ENCODE data around the gene TP53TG5.

The TP53TG5 gene

DNA sequence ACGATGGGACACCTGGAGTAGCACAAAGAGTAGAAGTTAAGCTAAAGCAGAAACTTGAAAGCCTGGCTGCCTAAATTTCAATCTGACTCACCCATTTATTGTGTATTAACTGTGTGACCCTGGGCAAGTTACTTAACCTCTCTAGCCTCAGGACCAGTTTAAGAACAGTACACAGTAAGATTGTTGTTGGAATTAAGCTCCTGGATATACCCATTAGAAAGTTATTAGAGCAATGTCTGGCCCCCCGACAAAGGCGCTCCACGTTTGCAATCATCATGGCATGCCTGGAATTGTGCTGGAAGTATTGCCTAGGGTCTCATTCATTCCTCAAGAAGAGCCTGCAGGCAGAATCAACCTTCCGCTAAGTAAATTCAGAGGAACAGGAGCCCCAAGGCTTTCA, 31.3 kb downstream of the TP53TG5 start:
- no peak for DNase-seq (ENCODE audit: extremely low read depth, low read depth)
- TF ChIP-seq, protein P1, sequence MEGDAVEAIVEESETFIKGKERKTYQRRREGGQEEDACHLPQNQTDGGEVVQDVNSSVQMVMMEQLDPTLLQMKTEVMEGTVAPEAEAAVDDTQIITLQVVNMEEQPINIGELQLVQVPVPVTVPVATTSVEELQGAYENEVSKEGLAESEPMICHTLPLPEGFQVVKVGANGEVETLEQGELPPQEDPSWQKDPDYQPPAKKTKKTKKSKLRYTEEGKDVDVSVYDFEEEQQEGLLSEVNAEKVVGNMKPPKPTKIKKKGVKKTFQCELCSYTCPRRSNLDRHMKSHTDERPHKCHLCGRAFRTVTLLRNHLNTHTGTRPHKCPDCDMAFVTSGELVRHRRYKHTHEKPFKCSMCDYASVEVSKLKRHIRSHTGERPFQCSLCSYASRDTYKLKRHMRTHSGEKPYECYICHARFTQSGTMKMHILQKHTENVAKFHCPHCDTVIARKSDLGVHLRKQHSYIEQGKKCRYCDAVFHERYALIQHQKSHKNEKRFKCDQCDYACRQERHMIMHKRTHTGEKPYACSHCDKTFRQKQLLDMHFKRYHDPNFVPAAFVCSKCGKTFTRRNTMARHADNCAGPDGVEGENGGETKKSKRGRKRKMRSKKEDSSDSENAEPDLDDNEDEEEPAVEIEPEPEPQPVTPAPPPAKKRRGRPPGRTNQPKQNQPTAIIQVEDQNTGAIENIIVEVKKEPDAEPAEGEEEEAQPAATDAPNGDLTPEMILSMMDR (IDR thresholded peaks at IDR 0.05; ENCODE audit: low read depth, low read length, missing control alignments): no peak
- H3K4me3 ChIP-seq (replicated peaks; ENCODE audit: low read depth, low read length): peak overlapping the region; percentile 75

DNA sequence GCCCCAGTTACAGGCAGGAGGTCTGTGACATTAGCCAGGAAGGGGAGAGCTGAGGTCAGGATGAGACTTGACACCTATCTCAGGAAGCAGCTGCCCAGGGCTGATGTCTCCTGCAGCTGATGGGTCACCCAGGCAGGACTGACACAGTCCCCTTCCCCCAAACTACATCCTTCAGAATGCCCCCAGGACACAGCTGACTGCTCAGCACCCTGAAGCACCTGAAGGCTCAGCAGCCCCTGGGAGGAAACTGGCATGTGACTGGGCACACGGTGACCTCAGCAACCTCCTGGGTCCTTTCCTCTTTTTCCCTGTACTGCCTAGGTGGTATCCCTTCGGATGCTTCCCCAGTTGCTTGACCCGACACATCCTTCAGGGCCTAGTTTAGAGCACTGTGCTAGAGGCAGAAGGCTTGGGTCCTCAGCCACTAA, 31.8 kb downstream of the TP53TG5 start:
- peak overlapping the region; percentile 75 for H3K4me3 ChIP-seq (replicated peaks; ENCODE audit: low read depth, low read length)
- no peak for DNase-seq (ENCODE audit: extremely low read depth, low read depth)
- TF ChIP-seq, protein P1 (IDR thresholded peaks at IDR 0.05; ENCODE audit: low read depth, low read length, missing control alignments): no peak

DNA sequence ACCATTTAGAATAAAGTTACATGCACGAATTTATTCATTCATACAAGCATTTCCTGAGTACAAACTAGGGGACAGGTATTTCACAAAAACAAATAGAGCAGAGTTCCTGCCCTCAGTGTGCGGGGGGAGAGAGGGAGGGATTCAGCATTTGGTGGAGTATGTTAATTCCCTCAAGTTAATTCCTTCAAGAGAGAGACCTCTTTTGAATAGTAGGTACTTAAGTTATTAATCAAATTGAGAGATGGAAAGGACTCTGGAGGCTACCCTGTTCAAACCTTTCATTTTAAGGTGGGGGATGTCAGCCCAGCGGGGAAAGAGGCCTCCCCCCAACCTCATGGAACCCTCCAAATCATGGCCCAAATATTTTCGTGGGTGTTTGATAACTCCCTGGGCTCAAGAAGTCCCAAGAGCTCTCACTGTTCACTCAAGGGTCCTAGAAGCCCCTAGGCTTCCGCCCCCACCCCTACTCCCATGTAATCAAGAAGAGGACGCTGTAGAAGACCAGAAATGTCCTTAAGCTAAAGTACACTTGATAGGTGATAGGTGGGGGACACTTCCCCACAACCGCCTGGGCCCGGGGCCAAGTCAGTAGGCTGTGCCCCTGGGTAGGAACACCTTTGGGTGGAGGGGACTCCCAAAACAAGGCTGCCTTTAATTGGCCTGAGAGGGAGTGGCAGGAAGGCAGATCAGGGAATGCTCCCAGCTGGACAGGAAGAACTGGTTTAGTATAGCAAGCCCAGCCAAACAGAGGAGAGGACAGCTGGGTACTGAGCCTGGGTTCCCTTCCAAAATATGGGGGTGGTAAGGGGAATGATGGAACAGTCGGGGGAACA, 32.8 kb downstream of the TP53TG5 start:
- peak overlapping the region; percentile 75 for H3K4me3 ChIP-seq (replicated peaks; ENCODE audit: low read depth, low read length)
- TF ChIP-seq, protein P1 (IDR thresholded peaks at IDR 0.05; ENCODE audit: low read depth, low read length, missing control alignments): no peak
- no peak for DNase-seq (ENCODE audit: extremely low read depth, low read depth)

DNA sequence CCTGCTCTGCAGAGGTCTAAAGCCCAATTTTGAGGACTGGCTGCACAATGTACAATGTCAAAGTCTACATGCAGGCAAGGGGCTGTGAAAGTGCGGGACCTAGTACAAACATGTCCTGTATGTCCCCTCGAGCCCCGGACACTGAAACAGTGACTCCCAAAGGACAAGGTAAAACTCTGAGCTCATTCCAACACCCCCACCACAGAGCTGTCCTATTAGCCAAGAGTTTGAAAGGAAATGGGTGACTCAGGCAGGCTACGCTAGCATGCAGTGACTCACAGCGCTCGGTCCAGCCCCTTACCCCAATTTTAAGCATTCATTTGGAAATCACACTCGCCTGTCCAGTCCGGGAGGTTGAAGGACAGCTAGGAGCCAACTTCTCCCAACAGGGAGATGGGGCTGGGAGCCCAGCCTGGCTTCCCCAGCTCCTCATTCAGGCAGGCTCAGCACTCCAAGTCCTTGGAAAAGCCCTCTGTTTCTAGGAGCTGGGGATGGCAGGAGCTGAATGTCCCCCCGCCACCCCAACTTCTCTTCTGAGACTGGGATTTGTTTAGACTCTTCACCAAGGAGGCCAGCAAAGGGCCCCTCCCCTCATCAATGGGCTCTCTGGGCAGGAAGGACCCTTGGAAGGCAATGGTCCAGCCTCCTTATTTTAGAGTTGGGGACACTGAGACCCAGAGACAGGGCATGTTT, 33.8 kb downstream of the TP53TG5 start:
- peak overlapping the region; percentile 75 for H3K4me3 ChIP-seq (replicated peaks; ENCODE audit: low read depth, low read length)
- DNase-seq (ENCODE audit: extremely low read depth, low read depth): peak; percentile 87
- TF ChIP-seq, protein P1 (IDR thresholded peaks at IDR 0.05; ENCODE audit: low read depth, low read length, missing control alignments): no peak

DNA sequence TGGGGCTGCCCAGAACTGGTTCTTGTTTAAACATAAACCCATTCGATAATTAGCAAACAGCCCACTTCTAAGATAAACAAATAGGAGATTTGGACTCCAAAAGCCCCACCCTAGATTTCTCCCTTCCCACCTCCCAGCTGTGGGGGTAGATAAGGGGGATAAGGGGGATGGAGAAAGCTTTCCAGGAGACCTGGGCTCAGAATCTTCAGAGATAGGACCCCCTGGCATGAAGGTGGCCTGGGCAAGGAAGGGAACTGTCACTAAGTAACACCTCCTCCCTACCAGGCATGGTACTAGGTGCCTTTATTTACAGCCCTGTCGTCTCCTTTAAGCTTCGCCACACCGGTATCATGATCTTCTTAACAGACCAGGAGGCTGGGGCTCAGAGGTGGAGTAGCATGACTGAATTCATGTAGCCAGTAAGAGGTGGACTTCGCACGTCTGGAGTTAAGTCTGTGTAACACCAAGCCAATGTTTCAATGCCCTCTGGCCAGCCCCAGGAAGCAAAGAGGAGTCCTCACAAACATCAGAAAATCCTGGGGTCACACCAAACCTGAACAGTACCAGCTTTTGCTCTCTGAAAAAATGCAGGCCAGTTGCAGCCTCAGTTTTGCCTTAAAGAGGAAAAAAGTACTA, 34.5 kb downstream of the TP53TG5 start:
- no peak for DNase-seq (ENCODE audit: extremely low read depth, low read depth)
- peak overlapping the region; percentile 75 for H3K4me3 ChIP-seq (replicated peaks; ENCODE audit: low read depth, low read length)
- TF ChIP-seq, protein P1 (IDR thresholded peaks at IDR 0.05; ENCODE audit: low read depth, low read length, missing control alignments): no peak

DNA sequence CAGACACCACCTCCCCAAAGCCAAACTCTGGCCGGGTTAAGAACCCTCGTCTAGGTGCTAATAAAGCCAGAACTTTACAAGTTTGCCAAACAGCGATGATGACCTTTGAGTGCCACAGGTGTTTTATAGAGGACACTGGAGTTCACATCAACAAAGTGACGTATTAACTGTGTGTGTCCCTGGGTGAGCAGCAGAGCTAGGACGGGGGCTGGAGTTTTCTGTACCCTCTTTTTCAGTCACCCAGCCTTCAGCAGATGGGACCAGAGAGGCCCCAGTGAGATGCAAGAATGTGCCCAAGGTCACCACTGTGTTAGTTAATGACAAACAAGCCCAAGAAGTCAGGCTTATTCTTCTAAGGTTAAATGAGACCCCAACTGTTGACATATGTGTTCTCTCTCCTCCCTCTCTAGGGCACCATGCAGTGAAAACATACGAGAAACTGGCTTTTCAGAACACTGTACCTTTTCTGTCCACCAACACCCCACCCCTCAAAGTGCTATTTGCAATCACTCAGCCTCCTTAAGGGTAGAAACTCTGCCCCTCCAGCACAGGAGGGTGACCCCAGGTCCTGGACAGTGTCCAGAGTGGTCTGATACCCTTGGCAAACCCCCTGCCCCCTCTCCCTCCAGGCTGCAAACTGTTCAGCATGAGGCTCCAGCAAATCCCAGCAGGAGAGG, 35.1 kb downstream of the TP53TG5 start:
- peak overlapping the region; percentile 75 for H3K4me3 ChIP-seq (replicated peaks; ENCODE audit: low read depth, low read length)
- no peak for DNase-seq (ENCODE audit: extremely low read depth, low read depth)
- TF ChIP-seq, protein P1 (IDR thresholded peaks at IDR 0.05; ENCODE audit: low read depth, low read length, missing control alignments): no peak
